ENCODE data around the gene PAPOLA.

Gene PAPOLA

DNA sequence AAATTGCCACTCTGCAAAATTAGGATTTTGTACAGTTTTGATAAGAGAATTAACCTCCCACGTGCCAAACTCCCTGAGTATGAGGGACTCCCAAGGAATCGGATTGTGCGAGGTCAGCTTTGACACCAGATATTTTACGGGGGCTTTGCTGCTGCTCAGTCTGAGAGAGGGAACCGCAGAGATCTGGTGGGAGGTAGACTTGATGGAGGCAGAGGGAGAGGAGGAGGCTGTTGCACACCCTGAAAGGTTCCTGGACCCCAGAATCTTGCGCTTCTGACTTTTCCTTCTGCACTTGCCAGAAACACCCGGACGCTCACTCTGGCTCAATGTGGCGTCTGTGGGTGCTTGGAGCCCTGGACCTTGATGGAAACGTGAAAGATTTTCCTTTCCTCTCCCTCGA is 83.9 kb downstream of the PAPOLA start:
- TF ChIP-seq, protein P1, sequence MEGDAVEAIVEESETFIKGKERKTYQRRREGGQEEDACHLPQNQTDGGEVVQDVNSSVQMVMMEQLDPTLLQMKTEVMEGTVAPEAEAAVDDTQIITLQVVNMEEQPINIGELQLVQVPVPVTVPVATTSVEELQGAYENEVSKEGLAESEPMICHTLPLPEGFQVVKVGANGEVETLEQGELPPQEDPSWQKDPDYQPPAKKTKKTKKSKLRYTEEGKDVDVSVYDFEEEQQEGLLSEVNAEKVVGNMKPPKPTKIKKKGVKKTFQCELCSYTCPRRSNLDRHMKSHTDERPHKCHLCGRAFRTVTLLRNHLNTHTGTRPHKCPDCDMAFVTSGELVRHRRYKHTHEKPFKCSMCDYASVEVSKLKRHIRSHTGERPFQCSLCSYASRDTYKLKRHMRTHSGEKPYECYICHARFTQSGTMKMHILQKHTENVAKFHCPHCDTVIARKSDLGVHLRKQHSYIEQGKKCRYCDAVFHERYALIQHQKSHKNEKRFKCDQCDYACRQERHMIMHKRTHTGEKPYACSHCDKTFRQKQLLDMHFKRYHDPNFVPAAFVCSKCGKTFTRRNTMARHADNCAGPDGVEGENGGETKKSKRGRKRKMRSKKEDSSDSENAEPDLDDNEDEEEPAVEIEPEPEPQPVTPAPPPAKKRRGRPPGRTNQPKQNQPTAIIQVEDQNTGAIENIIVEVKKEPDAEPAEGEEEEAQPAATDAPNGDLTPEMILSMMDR (conservative IDR thresholded peaks at IDR 0.05): no peak
- TF ChIP-seq ZFX (IDR thresholded peaks at IDR 0.05): no peak
- H3K27ac ChIP-seq: no peak overlapping the region

DNA sequence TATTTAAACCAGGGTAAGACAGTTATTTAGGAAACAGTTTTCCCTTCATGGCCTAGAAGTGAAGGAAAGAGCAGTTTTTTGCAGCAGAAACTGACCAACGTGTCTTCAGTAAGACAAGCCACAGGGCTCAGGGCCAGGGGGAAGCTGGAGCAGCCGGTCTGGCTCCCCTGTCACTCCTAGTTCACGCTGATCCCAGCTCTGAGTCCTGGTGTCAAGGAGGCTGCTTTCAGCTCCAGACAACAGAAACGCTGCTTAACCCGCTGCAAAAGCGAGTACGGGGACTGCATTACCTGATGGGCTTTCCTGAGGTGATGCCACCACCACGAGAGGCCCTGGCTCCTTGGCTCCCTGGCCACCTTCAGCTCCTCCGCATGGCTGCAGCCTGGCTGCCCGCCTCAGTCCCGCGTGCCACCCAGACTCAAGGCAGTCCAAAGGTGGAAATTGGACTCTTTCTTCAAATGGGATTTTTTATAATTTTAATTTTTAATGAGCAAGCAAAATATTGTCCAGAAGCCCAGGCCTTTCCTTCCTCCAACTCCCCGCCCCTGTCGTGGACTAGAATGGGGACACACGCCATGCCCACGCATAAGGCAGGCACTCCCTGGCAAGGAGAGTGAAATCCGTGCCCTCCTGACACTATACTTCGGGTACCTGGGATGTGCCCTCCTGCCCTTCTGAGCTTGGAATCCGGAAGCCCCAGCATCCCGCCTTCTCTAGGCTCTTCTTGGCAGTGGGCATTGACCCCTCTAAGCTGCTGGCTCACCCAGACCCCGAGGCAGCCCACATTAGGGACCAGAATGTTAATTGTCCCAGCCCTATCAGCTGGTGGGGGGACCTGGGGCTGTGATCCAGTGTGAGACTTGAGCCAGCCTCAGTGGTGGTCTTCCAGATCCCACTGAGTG is 85.0 kb downstream of the PAPOLA start:
- no peak overlapping the region for H3K27ac ChIP-seq
- TF ChIP-seq ZFX (IDR thresholded peaks at IDR 0.05): no peak
- TF ChIP-seq, protein P1 (conservative IDR thresholded peaks at IDR 0.05): no peak

DNA sequence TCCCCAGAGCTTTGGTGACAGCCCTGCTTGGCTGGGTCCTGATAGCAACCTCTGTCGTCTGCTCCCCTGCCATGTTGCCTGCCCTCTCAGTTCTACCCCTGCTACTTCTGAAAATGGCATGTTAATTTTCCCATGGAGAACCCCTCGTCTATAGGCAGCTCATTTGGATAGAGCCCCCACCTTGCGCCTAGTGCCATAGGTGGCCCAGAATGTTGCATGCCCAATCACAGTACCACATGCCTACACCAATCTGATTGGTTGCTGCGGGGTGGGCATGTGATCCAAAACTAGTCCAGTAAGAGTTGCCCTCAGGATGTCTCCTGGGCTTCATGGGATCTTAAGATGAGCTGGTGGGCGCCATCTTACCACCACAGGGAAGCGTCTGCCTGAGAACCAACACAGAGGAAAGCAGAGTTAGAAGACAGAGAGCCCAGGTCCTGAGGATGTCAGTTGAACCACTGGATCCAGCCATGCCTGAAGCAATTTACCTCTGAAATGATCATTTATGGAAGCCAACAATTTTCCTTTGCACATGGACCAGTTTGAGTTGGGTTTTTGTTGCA is 85.7 kb downstream of the PAPOLA start:
- H3K27ac ChIP-seq: no peak overlapping the region
- TF ChIP-seq ZFX (IDR thresholded peaks at IDR 0.05): no peak
- TF ChIP-seq, protein P1 (conservative IDR thresholded peaks at IDR 0.05): no peak

DNA sequence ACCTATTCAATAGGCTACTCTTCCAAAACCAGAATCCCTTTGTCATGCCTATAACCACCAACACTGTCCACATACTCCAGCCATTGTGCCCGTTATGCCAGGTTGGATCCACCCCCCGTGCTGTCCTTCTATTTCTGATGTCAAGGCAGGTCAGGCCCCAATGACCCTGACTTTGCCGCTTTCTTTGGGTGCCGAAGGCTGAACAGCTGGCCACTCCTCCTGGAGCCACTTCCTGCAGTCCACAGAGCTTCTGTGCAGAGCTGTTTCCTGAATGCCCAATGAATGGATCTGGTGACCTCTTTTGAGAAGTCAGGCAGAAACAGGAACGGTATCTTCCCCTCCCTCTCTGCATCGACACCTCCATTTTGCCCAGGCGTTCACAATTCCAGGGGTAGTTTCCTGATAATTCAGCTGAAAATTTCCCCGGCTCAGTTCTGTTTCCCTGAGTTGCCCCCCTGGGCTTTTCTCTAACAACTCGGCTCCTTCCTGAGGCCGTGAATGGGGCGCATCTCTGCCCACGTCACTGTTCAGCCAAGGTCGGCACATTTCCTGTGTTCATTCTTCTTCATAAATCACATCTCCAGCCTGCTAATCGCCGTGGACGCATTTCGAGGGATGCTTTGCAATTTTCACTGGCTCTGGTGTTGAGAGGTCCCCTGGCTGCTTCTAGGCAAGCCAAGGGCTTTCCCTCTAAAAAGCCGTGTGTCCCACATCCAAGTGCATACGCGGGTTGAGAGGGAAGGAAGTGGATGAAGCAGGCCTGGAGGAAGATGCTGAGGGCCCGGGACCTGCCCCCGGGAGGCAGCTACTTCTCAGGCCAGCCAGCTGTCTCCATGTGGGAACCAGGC is 86.5 kb downstream of the PAPOLA start:
- H3K27ac ChIP-seq: no peak overlapping the region
- no peak for TF ChIP-seq ZFX (IDR thresholded peaks at IDR 0.05)
- TF ChIP-seq, protein P1 (conservative IDR thresholded peaks at IDR 0.05): no peak

DNA sequence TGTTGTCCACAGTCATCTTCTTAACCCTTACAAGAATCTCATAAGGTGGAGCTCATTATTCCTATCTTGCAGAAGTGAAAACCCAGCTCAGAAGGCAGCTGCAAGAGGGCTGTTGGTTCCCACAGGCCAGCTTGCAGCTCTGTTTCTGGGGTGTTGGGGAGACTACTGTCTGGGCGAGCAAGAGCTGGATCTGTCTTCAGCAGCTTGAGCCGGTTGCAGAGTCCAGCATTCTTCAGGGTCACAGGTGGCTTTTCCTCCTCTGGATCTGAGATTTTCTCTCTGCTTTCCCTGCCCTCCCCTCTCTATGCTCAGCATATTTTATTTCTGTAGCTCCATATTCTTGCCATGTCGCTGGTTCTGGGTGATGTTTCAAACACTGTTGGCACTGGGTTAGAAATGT is 87.4 kb downstream of the PAPOLA start:
- TF ChIP-seq, protein P1 (conservative IDR thresholded peaks at IDR 0.05): no peak
- no peak for TF ChIP-seq ZFX (IDR thresholded peaks at IDR 0.05)
- no peak overlapping the region for H3K27ac ChIP-seq

DNA sequence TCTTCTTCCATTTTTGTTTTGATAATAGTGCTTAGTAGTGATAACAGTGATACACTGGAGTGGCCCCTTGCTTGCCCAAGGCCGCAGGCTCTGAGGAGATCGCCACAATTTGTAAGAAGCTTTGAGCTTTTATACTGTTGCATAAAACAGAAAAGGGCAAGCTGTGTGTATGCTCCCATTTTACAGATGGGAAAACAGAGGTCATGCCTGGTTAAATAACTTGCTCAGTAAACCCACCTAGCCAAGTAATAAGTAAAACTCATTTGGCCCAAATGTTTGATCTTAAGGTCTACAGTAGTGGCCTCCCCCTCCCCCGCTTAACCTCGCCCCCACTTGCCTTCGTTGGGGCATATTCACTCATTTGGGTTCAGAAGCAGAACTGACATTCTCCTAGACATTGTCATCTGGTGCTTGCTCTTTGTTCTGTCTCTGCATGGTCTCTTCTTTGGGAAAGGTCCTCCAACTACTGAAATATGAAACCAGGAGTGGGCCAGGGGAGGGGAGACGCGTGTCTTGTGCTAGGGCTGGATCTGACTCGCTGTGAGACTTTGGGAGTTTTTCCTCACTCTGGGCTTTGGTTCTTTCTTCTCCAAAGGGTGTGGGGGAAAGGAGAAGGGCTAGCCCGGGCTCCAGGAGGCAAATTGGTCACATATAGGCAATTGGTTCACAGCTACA is 88.1 kb downstream of the PAPOLA start:
- no peak overlapping the region for H3K27ac ChIP-seq
- TF ChIP-seq, protein P1 (conservative IDR thresholded peaks at IDR 0.05): no peak
- TF ChIP-seq ZFX (IDR thresholded peaks at IDR 0.05): no peak

Data from C4-2B (cell line).